CD4-positive, alpha-beta memory T cell (primary cell): ENCODE data around the gene KLHL35. TPM values are rescaled to one million over a fixed set of nuclear protein-coding genes. Genes with fewer than 3 reads are reported as not detected.

Experiments
- CTCF ChIA-PET: fragments of 350-600 bp; sonication (Branson Sonifier 250); formaldehyde crosslinking; loops from one replicate; lab custom pipeline; 2021; ENCODE audit warnings: inconsistent platforms; ENCODE audit not compliant: partially characterized antibody; lab: Charles Lee
- POLR2A ChIA-PET: fragments of 350-600 bp; sonication (Branson Sonifier 250); formaldehyde crosslinking; loops from one replicate; lab custom pipeline; 2021; ENCODE audit not compliant: partially characterized antibody; lab: Charles Lee
- DNase-seq, 5 donors: peaks; one replicate each; pipeline versions ENCODE4 v3.0.0 to v3.0.0-alpha.2; 2020 to 2022; ENCODE audit warnings: mixed read lengths in 1 of 5
- H3K27ac ChIP-seq: one replicate; pipeline ENCODE4 v1.7.0; 2013; ENCODE audit warnings: low read depth, low read length
- H3K27me3 ChIP-seq: 2 replicates; pipeline ENCODE4 v1.7.0; 2013; ENCODE audit warnings: mild to moderate bottlenecking, low read length, moderate library complexity; ENCODE audit not compliant: insufficient read depth
- H3K36me3 ChIP-seq: 2 replicates; pipeline ENCODE4 v1.7.0; 2013; ENCODE audit warnings: mild to moderate bottlenecking, low read length, moderate library complexity; ENCODE audit not compliant: insufficient read depth
- H3K4me1 ChIP-seq: 2 replicates; pipeline ENCODE4 v1.7.0; 2013; ENCODE audit warnings: mild to moderate bottlenecking, low read length, moderate library complexity; ENCODE audit not compliant: insufficient read depth
- H3K4me3 ChIP-seq, 2 donors: one replicate each; pipeline ENCODE4 v1.7.0; 2013; ENCODE audit warnings: low read length in 2 of 2, mild to moderate bottlenecking in 1 of 2
- H3K9me3 ChIP-seq, 2 donors: one replicate each; pipeline ENCODE4 v1.7.0; 2013; ENCODE audit warnings: low read length in 2 of 2, control low read depth in 1 of 2; ENCODE audit not compliant: control insufficient read depth in 1 of 2
- H3K27ac Mint-ChIP-seq, 7 donors: one replicate each; pipeline ENCODE4 v1.8.0; 2020 to 2021; ENCODE audit warnings: mixed read lengths in 7 of 7, mild to moderate bottlenecking in 6 of 7, inconsistent platforms in 3 of 7, moderate library complexity in 3 of 7
- H3K27me3 Mint-ChIP-seq, 2 donors: one replicate each; pipeline ENCODE4 v1.8.0; 2020 to 2021; ENCODE audit warnings: mixed read lengths in 2 of 2
- H3K36me3 Mint-ChIP-seq, 2 donors: one replicate each; pipeline ENCODE4 v1.8.0; 2020 to 2021; ENCODE audit warnings: mixed read lengths in 2 of 2, inconsistent platforms in 1 of 2, mild to moderate bottlenecking in 1 of 2
- H3K4me1 Mint-ChIP-seq, 4 donors: one replicate each; pipeline ENCODE4 v1.8.0; 2020 to 2021; ENCODE audit warnings: mixed read lengths in 4 of 4, mild to moderate bottlenecking in 1 of 4
- H3K4me3 Mint-ChIP-seq, 8 donors: one replicate each; pipeline ENCODE4 v1.8.0; 2020 to 2021; ENCODE audit warnings: mixed read lengths in 8 of 8, mild to moderate bottlenecking in 7 of 8, moderate library complexity in 6 of 8, inconsistent platforms in 3 of 8
- H3K9me3 Mint-ChIP-seq, 8 donors: one replicate each; pipeline ENCODE4 v1.8.0; 2020 to 2021; ENCODE audit warnings: mixed read lengths in 8 of 8, mild to moderate bottlenecking in 5 of 8, inconsistent platforms in 3 of 8, moderate library complexity in 1 of 8
- intact Hi-C: fragments of 100-400 bp; cut with micrococcal nuclease; formaldehyde crosslinking; loops from one replicate; pipeline ENCODE4 v1.15.1; 2023
- polyA plus RNA-seq, 2 donors: library from polyadenylated mRNA; unstranded; fragments of 300-500 nt; fragmentation: Illumina TruSeq; gene quantifications; one replicate each; pipeline ENCODE4 v1.2.3, GENCODE V29; 2021
- total RNA-seq, 2 experiments: library from RNA; stranded (reverse); gene quantifications; one replicate each; pipeline ENCODE4 v1.2.3, GENCODE V29; 2021

Gene KLHL35
- total and polyA plus RNA-seq, 4 experiments from 2014 or later: 0.93 to 1.5 (median 1.3) TPM

DNA sequence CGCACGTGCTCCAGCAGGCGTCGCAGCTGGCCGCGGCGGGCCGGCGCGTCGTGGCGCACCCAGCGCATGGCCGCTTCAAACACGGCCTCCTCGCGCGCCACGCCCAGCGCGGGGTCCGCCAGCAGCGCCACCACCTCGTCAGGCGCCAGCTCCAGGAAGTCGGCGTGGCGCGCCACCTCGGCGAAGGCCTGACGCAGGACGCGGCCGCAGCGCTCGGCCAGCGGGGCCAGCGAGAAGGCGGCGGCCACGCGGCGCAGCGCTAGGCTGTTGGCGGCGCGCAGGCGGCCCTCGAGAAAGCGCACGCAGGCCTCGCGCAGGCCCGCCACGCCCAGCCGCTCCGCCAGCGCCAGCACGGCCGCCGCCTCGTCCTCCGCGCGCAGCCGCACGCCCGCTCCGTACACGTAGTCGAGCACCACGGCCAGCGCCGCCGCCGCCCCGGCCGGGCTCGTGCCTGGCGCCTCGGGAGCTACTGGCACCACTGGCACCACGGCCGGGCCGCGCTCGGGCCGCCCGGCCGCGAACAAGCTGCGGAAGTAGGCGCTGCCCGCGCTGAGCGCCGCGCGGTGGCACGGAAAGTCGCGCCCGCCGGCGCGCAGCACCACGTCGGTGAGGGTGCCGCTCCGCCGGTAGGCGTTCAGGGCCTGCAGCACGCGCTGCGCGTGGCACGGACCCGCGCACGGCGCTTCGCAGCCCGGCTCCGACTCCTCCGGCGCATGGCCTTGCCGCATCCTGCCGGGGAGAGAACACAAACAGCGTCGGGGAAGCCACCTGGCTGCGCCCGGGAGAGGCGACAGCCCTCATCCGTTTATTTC is 2.9 kb downstream of the KLHL35 start:
- H3K27me3 Mint-ChIP-seq: peaks cover 8 to 26% of the 10 kb centered on the region in 2 donors
- peaks cover 13 to 43% (median 22%) of the 10 kb centered on the region in 4 donors for H3K4me1 Mint-ChIP-seq
- Histone ChIP-seq H3K4me3 (peak overlapping the region in 1 of 2 donors; percentile 54), H3K9me3 (no peaks in the 10 kb centered on the region), H3K4me1 (peaks cover 25% of the 10 kb centered on the region), H3K27me3 (peaks cover 6% of the 10 kb centered on the region), H3K27ac (no peak overlapping the region), H3K36me3 (no peaks in the 10 kb centered on the region)
- ChIA-PET POLR2A (interaction anchor here (0.9 to 4.2 kb wide), 11 partner anchors 22 to 384 kb away, joined by 3 to 39 read pairs (median 4); partner anchors contain the start of genes GDPD5, RPS3 and SERPINH1), CTCF (interaction anchor here (0.6 to 7.7 kb wide), 4 partner anchors 23 to 101 kb away, joined by 3 to 29 read pairs (median 4); partner anchors contain the start of gene RPS3)
- DNase-seq: peak; percentile 73 to 79 (median 77)
- intact Hi-C loops: loop anchor here (1.0 kb wide), 1 partner anchor 31 kb away; the partner anchor contains the start of gene RPS3
- peaks cover 0 to 9% of the 10 kb centered on the region in 2 donors for H3K36me3 Mint-ChIP-seq
- H3K9me3 Mint-ChIP-seq: peaks cover 0 to 5% (median 0%) of the 10 kb centered on the region in 8 donors
- peak overlapping the region; percentile 47 to 96 (median 80) for H3K27ac Mint-ChIP-seq
- peak overlapping the region; percentile 81 to 97 (median 86) for H3K4me3 Mint-ChIP-seq

DNA sequence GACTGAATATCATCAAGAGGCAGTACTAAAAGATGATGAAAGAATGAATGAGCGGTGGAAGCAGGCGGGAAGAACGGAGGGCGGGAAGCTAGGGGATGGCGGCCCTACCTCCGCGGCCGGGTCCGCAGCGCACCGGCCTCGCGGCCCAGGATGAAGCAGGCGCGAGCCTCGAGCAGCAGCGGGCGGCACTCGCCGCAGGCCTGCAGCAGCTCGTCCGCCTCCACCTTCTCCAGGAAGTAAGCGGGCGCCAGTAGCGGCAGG is 3.4 kb downstream of the KLHL35 start:
- peaks cover 0 to 5% of the 10 kb centered on the region in 2 donors for H3K36me3 Mint-ChIP-seq
- H3K4me3 ChIP-seq: no peak overlapping the region
- peaks cover 8 to 26% of the 10 kb centered on the region in 2 donors for H3K27me3 Mint-ChIP-seq
- H3K9me3 ChIP-seq: no peaks in the 10 kb centered on the region
- intact Hi-C loops: no loop called here
- ChIA-PET POLR2A (interaction anchor here (0.9 to 4.2 kb wide), 11 partner anchors 22 to 385 kb away, joined by 3 to 39 read pairs (median 4); partner anchors contain the start of genes GDPD5, RPS3 and SERPINH1), CTCF (interaction anchor here (1.9 to 7.7 kb wide), 2 partner anchors 22 to 30 kb away, joined by 5 to 29 read pairs; partner anchors contain the start of gene RPS3)
- no peak overlapping the region for H3K27ac ChIP-seq
- DNase-seq: no peak
- no peaks in the 10 kb centered on the region for H3K36me3 ChIP-seq
- H3K27me3 ChIP-seq: peaks cover 6% of the 10 kb centered on the region
- H3K4me3 Mint-ChIP-seq: peak overlapping the region; percentile 68 to 85 (median 80)
- H3K4me1 Mint-ChIP-seq: peaks cover 13 to 43% (median 22%) of the 10 kb centered on the region in 4 donors
- peaks cover 25% of the 10 kb centered on the region for H3K4me1 ChIP-seq
- H3K27ac Mint-ChIP-seq: peak overlapping the region in 4 of 7 donors; percentile 81 to 88 (median 84)
- peaks cover 0 to 5% (median 0%) of the 10 kb centered on the region in 8 donors for H3K9me3 Mint-ChIP-seq

DNA sequence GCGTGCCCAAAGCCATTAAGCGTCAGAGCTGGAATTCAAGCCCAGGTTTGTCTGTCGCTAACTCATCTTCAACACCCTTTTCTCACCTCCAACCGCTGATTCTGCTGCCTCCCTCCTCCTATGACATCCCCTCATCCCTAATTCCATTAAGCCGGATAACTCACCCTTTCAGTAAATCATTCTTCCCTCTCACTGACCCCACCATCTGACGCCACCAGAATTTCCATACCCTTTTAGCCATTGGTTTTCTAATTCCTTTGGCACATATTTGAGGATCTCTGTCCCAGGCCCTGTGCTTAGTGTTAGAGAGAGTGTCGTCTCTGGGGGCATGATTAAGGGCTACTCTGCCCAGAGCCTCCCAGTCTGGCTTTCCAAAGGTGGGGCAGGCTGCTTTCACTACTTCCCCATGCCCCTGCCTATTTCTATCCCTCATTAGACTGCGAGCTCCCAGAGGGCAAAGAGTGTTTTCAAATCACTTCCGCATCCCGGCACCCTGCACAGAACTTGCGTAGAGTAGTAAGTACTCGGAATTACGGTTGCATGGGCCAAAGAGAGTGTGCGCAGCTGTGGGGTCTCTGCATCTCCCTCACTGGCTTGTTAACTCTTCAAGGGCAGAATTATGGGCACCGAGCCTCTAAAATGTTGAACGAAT is 3.9 kb downstream of the KLHL35 start:
- intact Hi-C loops: no loop called here
- Mint-ChIP-seq H3K9me3 (peaks cover 0 to 5% (median 0%) of the 10 kb centered on the region in 8 donors), H3K4me1 (peaks cover 14 to 43% (median 22%) of the 10 kb centered on the region in 4 donors), H3K36me3 (peaks cover 0 to 4% of the 10 kb centered on the region in 2 donors), H3K27me3 (peaks cover 8 to 26% of the 10 kb centered on the region in 2 donors), H3K4me3 (peak overlapping the region; percentile 68 to 85 (median 80)), H3K27ac (peak overlapping the region in 5 of 7 donors; percentile 61 to 88 (median 81))
- H3K4me1 ChIP-seq: peaks cover 25% of the 10 kb centered on the region
- CTCF ChIA-PET: interaction anchor here (1.1 to 7.7 kb wide), 3 partner anchors 22 to 29 kb away, joined by 3 to 29 read pairs (median 5); partner anchors contain the start of gene RPS3
- H3K4me3 ChIP-seq: no peak overlapping the region
- no peak for DNase-seq
- H3K36me3 ChIP-seq: no peaks in the 10 kb centered on the region
- no peaks in the 10 kb centered on the region for H3K9me3 ChIP-seq
- POLR2A ChIA-PET: interaction anchor here (0.9 to 4.2 kb wide), 10 partner anchors 21 to 385 kb away, joined by 3 to 39 read pairs (median 5); partner anchors contain the start of genes GDPD5, RPS3 and SERPINH1
- peaks cover 6% of the 10 kb centered on the region for H3K27me3 ChIP-seq
- H3K27ac ChIP-seq: no peak overlapping the region

DNA sequence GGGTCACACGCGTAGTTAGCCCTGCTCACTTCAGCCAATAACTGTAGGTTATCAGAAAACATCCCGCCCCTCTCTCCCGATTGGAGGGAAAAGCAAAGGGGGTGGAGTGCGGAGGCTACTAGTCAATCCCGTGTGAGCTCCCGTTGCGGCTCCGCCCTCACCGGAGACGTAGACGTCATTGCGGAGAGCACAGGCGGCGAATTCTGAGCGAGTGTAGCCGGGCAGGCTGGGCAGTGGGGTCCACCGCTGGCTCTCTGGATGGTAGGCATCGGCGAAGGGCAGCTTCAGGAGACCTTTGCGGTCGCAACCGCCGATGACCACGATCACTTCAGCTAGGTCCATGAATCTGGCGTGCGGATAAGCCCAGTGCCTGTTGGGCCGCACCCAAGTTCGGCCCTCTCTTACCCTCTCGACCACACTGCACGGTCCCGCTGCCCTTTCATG is 4.7 kb downstream of the KLHL35 start:
- DNase-seq: peak; percentile 46 to 82 (median 55)
- Histone ChIP-seq H3K9me3 (no peaks in the 10 kb centered on the region), H3K4me1 (peaks cover 25% of the 10 kb centered on the region), H3K36me3 (no peaks in the 10 kb centered on the region), H3K27ac (no peak overlapping the region), H3K27me3 (peaks cover 6% of the 10 kb centered on the region), H3K4me3 (peak overlapping the region in 1 of 2 donors; percentile 16)
- peaks cover 0 to 5% (median 0%) of the 10 kb centered on the region in 8 donors for H3K9me3 Mint-ChIP-seq
- peaks cover under 1 to 7% of the 10 kb centered on the region in 2 donors for H3K36me3 Mint-ChIP-seq
- H3K4me3 Mint-ChIP-seq: peak overlapping the region in 7 of 8 donors; percentile 10 to 82 (median 65)
- ChIA-PET POLR2A (interaction anchor here (0.9 to 4.2 kb wide), 4 partner anchors 15 to 97 kb away, joined by 3 to 39 read pairs (median 3); partner anchors contain the start of genes GDPD5 and RPS3), CTCF (interaction anchor here (0.6 to 7.7 kb wide), 6 partner anchors 12 to 149 kb away, joined by 3 to 29 read pairs (median 3); no protein-coding TSS in a partner anchor)
- intact Hi-C loops: no loop called here
- H3K27ac Mint-ChIP-seq: peak overlapping the region; percentile 57 to 90 (median 68)
- H3K27me3 Mint-ChIP-seq: peaks cover 7 to 24% of the 10 kb centered on the region in 2 donors
- H3K4me1 Mint-ChIP-seq: peaks cover 14 to 42% (median 22%) of the 10 kb centered on the region in 4 donors

DNA sequence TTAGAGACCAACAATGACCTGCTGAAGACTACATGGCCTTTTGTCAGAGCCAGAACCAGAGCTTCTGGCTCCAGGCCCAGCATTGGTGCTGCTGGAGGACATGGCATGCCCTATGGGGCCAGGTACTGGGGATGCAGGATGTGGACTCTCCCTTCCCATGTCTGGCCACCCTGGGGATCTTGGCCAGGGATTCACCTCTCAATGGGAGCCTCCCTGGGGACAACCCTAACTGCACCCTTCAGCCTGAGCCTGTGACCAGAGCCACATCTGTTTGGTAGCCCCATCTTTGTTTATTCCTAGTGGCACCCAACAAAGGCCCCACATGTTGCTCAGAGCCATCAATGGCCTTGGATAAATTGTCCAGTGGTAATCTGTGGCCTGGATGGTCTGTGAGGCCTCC is 5.8 kb downstream of the KLHL35 start:
- no peaks in the 10 kb centered on the region for H3K9me3 ChIP-seq
- Mint-ChIP-seq H3K9me3 (peaks cover 0 to 5% (median 0%) of the 10 kb centered on the region in 8 donors), H3K27ac (peak overlapping the region in 1 of 7 donors; percentile 88), H3K36me3 (peaks cover 4 to 10% of the 10 kb centered on the region in 2 donors), H3K4me3 (peak overlapping the region in 1 of 8 donors; percentile 4), H3K27me3 (peaks cover 4 to 19% of the 10 kb centered on the region in 2 donors), H3K4me1 (peaks cover 13 to 35% (median 21%) of the 10 kb centered on the region in 4 donors)
- CTCF ChIA-PET: interaction anchor here (2.0 to 7.7 kb wide), 2 partner anchors 20 to 39 kb away, joined by 6 to 29 read pairs; no protein-coding TSS in a partner anchor
- POLR2A ChIA-PET: interaction anchor here (1.0 kb wide), 1 partner anchor 27 kb away, joined by 5 read pairs; no protein-coding TSS in a partner anchor
- H3K4me3 ChIP-seq: no peak overlapping the region
- H3K27me3 ChIP-seq: peaks cover 6% of the 10 kb centered on the region
- no peak overlapping the region for H3K27ac ChIP-seq
- intact Hi-C loops: no loop called here
- H3K36me3 ChIP-seq: no peaks in the 10 kb centered on the region
- DNase-seq: no peak
- peaks cover 25% of the 10 kb centered on the region for H3K4me1 ChIP-seq

DNA sequence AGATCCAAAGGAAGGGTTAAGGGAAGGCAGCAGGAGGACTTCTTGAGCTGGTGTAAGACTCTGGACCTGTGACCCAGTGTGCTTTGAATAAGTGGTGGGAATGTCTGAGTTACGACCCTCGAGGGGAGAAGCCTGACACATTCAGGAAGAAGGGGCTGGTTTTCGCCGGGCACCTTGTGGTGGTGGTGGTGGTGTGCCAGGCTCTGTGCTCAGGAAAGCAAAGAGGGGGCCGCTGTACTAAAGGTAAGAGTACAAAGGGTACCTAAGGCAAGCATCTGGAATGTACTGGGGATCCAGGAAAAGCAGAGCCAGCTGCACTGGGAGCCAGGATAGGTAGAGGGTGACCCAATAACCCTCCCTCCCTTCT is 6.3 kb downstream of the KLHL35 start:
- DNase-seq: no peak

More for the DNA sequence above, 6.3 kb downstream of the KLHL35 start:
- Histone ChIP-seq H3K27me3 (peaks cover 6% of the 10 kb centered on the region), H3K4me1 (peaks cover 25% of the 10 kb centered on the region), H3K27ac (no peak overlapping the region), H3K36me3 (no peaks in the 10 kb centered on the region), H3K9me3 (no peaks in the 10 kb centered on the region), H3K4me3 (no peak overlapping the region)
- Mint-ChIP-seq H3K27me3 (peaks cover 4 to 16% of the 10 kb centered on the region in 2 donors), H3K27ac (peak overlapping the region in 1 of 7 donors; percentile 52), H3K36me3 (peaks cover 4 to 12% of the 10 kb centered on the region in 2 donors), H3K4me1 (peaks cover 13 to 33% (median 21%) of the 10 kb centered on the region in 4 donors), H3K4me3 (no peak overlapping the region), H3K9me3 (peaks cover 0 to 5% (median 0%) of the 10 kb centered on the region in 8 donors)
- ChIA-PET CTCF (interaction anchor here (1.8 to 7.7 kb wide), 3 partner anchors 19 to 38 kb away, joined by 6 to 29 read pairs (median 7); no protein-coding TSS in a partner anchor), POLR2A (interaction anchor here (0.6 kb wide), 1 partner anchor 70 kb away, joined by 3 read pairs; no protein-coding TSS in a partner anchor)
- intact Hi-C loops: no loop called here
